AG04449 (cell line): Measurements from ENCODE around the gene STK32A.
A peak's percentile ranks its signal among the peaks of the same experiment; 100 is the strongest.

ENCODE experiments used
- CTCF ChIA-PET: fragments of 350-600 bp; formaldehyde crosslinking; extraction: SDS; loops from one replicate; lab custom pipeline; 2021; ENCODE audit warnings: antibody characterized with exemption; lab: Yijun Ruan, JAX
- POLR2A ChIA-PET: fragments of 400-600, 350-600 bp; formaldehyde crosslinking; extraction: SDS; loops from one replicate; lab custom pipeline; 2020; ENCODE audit warnings: antibody characterized with exemption, inconsistent platforms; lab: Yijun Ruan, JAX
- DNase-seq: peaks from one replicate; pipeline ENCODE4 v3.0.0-alpha.2; 2010; ENCODE audit warnings: low read depth, low spot score
- H3K4me3 ChIP-seq: 2 replicates; pipeline ENCODE4 v1.5.1; 2011; ENCODE audit warnings: low read depth, mild to moderate bottlenecking, control low read depth, low read length
- CTCF ChIP-seq: IDR thresholded peaks from one replicate; pipeline ENCODE4 v1.5.1; 2011; ENCODE audit warnings: mild to moderate bottlenecking, moderate library complexity, low read length, control low read depth, inconsistent platforms; ENCODE audit not compliant: insufficient read depth; ENCODE audit errors: missing control alignments

The STK32A gene

GRCh38 chr5:147223343-147223742 is 11.5 kb upstream of the STK32A start:
- no peak for TF ChIP-seq CTCF
- POLR2A ChIA-PET: interaction anchor here (0.5 kb wide), 1 partner anchor 42 kb away, joined by 3 read pairs; no protein-coding TSS in a partner anchor
- DNase-seq: no peak
- no peak overlapping the region for H3K4me3 ChIP-seq
- CTCF ChIA-PET: interaction anchor here (0.7 to 4.6 kb wide), 18 partner anchors 9 to 358 kb away, joined by 3 to 78 read pairs (median 6); no protein-coding TSS in a partner anchor

DNA sequence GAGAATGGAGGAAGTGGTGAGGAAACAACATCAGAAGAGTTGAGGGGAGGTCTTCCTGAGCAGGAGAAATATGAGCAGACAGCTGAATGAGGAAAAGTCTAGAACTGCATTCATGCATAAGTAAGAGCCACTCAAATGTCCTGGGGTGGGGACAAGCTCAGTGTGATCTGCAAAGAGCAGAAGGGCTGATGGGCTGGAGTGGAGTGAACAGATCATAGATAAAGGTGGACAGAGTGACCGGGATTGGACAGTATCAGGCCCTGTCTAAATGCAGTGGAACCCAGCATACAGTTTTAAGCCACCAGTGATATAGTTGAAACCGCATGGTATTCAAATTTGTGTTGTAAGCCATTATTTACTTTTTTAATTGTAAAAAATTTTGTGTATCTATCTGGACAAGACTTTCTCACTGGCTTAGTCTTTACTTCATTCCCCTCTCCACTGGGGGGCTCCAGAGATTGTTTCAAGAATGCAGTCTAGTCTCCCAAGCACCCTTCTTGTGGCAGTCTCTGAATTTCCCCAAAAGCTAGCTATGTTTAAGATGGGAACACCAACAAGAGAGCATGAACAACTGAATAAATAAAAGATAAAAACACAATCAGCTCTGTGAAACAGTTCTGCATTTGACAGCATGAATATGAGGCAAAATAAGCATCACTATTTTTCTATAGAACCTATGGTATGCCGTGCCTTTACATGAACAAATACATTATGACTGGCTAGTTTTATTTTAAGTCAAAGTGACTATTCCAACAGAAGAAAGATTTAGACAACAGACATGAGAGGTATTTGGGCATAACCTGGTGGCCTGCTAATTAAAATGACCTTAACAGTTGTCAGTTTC is 10.7 kb upstream of the STK32A start:
- ChIA-PET POLR2A (interaction anchor here (0.5 kb wide), 1 partner anchor 43 kb away, joined by 3 read pairs; no protein-coding TSS in a partner anchor), CTCF (interaction anchor here (0.7 to 4.6 kb wide), 26 partner anchors 10 to 686 kb away, joined by 3 to 78 read pairs (median 4); no protein-coding TSS in a partner anchor)
- peak; percentile 7 for DNase-seq
- H3K4me3 ChIP-seq: no peak overlapping the region
- TF ChIP-seq CTCF: peak; percentile 52

- ChIA-PET POLR2A (no interaction called here), CTCF (interaction anchor here (1.0 to 4.6 kb wide), 6 partner anchors 10 to 351 kb away, joined by 3 to 78 read pairs (median 18); partner anchors contain the start of gene STK32A)
- H3K4me3 ChIP-seq: no peak overlapping the region
- DNase-seq: no peak
- TF ChIP-seq CTCF: no peak
Measured at GRCh38 chr5:147225938-147226337, 8.9 kb upstream of the STK32A start.

- no peak for TF ChIP-seq CTCF
- CTCF ChIA-PET: interaction anchor here (1.0 to 4.6 kb wide), 5 partner anchors 9 to 350 kb away, joined by 3 to 78 read pairs (median 31); partner anchors contain the start of gene STK32A
- no peak for DNase-seq
- no peak overlapping the region for H3K4me3 ChIP-seq
- POLR2A ChIA-PET: no interaction called here
Measured at GRCh38 chr5:147226512-147226911, 8.3 kb upstream of the STK32A start.

DNA sequence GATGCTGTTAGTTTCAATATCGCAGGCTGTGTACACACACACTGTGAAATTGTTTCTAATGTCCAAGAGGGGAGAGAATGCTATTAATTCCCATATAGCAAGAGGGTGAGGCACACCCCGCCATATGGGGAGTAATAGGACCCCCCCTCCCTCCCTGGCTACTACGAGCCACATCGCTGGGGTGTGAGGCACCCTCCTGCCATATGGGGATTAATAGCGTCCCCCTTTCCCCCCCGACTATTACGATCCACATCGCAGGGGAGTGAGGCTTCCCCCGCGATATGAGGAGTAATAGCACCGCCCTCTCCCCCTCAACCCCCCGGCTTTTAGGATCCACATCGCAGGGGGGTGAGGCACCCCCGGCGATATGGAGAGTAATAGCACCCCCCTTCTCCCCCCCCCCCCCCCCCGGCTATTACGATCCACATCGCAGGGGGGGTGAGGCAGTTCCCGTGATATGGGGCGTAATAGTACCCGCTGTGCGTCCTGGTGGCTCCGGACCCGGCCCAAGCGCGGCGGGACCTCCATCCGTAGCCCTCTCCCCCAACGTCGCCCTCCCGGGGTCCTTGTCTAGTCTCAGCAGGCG is 494 bp upstream of the STK32A start:
- TF ChIP-seq CTCF: no peak
- POLR2A ChIA-PET: interaction anchor here (0.6 kb wide), 1 partner anchor 136 kb away, joined by 3 read pairs; no protein-coding TSS in a partner anchor
- DNase-seq: no peak
- CTCF ChIA-PET: interaction anchor here (1.3 kb wide), 1 partner anchor 344 kb away, joined by 4 read pairs; no protein-coding TSS in a partner anchor
- H3K4me3 ChIP-seq: peak overlapping the region; percentile 47
